Astrocyte of the spinal cord (primary cell): ENCODE results near the gene ILF3.

ENCODE experiments used
- DNase-seq: peaks from one replicate; pipeline ENCODE4 v3.0.0; 2011; ENCODE audit warnings: low read depth, low spot score
- H3K4me3 ChIP-seq: 2 replicates; pipeline ENCODE4 v1.5.1; 2011; ENCODE audit warnings: low read depth, mild to moderate bottlenecking, low read length, moderate library complexity
- in situ Hi-C: cut with HindIII; loops from 2 replicates; pipeline ENCODE4 v1.10.0; 2017; ENCODE audit warnings: low sequenced_read_pairs
- TF ChIP-seq, protein P1 (sequence below): IDR thresholded peaks from 2 replicates; pipeline ENCODE4 v1.5.1; 2012; ENCODE audit warnings: low read depth, mild to moderate bottlenecking, low read length, inconsistent platforms

The ILF3 gene

GRCh38 chr19:10618846-10619245 lies 35.3 kb upstream of the ILF3 start:
- TF ChIP-seq, protein P1, sequence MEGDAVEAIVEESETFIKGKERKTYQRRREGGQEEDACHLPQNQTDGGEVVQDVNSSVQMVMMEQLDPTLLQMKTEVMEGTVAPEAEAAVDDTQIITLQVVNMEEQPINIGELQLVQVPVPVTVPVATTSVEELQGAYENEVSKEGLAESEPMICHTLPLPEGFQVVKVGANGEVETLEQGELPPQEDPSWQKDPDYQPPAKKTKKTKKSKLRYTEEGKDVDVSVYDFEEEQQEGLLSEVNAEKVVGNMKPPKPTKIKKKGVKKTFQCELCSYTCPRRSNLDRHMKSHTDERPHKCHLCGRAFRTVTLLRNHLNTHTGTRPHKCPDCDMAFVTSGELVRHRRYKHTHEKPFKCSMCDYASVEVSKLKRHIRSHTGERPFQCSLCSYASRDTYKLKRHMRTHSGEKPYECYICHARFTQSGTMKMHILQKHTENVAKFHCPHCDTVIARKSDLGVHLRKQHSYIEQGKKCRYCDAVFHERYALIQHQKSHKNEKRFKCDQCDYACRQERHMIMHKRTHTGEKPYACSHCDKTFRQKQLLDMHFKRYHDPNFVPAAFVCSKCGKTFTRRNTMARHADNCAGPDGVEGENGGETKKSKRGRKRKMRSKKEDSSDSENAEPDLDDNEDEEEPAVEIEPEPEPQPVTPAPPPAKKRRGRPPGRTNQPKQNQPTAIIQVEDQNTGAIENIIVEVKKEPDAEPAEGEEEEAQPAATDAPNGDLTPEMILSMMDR = no peak
- no peak overlapping the region for H3K4me3 ChIP-seq
- no peak for DNase-seq
- in situ Hi-C loops = no loop called here

GRCh38 chr19:10620786-10621185 lies 33.4 kb upstream of the ILF3 start:
- TF ChIP-seq, protein P1 = no peak
- DNase-seq = no peak
- H3K4me3 ChIP-seq = no peak overlapping the region
- in situ Hi-C loops = no loop called here

DNA sequence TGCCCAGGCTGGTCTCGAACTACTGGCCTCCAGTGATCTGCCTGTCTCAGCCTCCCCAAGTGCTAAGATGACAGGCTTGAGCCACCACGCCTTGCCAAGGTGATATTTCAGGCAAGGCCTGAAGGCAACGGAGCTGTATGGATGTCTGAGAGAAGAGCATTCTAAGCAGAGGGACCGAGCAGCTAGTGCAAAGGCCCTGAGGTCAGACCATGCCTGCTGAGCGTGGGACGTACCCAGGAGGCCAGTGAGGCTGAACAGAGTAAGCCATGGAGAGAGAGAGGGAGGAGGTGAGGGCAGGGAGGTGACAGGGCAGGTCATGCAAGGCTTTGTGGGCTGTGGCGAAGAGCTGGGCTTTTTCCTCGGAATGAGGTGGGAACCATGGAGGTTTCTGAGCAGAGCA lies 32.2 kb upstream of the ILF3 start:
- H3K4me3 ChIP-seq = no peak overlapping the region
- DNase-seq = no peak
- in situ Hi-C loops = no loop called here
- TF ChIP-seq, protein P1 = no peak

GRCh38 chr19:10624585-10624984 lies 29.6 kb upstream of the ILF3 start:
- TF ChIP-seq, protein P1 = no peak
- peak overlapping the region; percentile 47 for H3K4me3 ChIP-seq
- no peak for DNase-seq
- in situ Hi-C loops = no loop called here

GRCh38 chr19:10625003-10625761 lies 29.0 kb upstream of the ILF3 start, which contains the start of gene SLC44A2:
TSS of gene SLC44A2 (plus strand) at chr19:10625553. CDS start at chr19:10625634, 81 bp downstream.
- H3K4me3 ChIP-seq = peak within 1 kb of the TSS; percentile 47
- in situ Hi-C loops = no loop called here
- DNase-seq = peak; percentile 61
- TF ChIP-seq, protein P1 = no peak

DNA sequence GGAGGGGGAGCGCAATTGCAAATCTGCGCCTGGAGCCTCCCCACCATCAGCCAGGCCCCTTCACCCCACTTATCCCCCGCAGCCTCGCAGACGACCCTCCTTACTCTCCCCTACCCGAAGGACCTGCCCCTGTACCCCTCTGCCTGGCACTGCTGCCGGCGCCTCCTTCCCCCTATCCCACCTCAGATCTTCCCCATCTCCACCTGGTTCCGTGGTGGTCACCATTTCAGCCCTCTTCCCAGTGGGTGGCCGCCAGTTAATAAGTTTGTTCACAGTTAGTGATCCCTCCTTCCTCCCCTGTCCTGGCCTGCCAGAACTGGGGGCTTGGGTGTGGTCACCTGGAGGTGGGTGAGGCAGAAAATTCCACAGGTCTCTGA lies 28.4 kb upstream of the ILF3 start:
- peak overlapping the region; percentile 47 for H3K4me3 ChIP-seq
- no peak for DNase-seq
- in situ Hi-C loops = no loop called here
- TF ChIP-seq, protein P1 = no peak

DNA sequence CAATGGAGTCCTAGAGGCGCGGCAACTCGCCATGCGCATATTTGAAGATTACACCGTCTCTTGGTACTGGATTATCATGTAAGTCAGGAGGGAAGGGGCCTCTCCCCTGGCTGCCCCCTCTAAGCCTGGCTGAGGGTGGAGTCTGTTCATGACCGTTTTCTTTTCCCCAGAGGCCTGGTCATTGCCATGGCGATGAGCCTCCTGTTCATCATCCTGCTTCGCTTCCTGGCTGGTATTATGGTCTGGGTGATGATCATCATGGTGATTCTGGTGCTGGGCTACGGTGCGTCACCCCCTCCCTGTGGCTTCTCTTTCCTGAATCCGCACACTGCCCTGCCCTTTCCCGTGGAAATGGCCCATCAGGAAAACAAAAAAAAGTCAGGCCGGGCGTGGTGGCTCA lies 22.3 kb upstream of the ILF3 start:
- TF ChIP-seq, protein P1 = no peak
- H3K4me3 ChIP-seq = no peak overlapping the region
- no peak for DNase-seq
- in situ Hi-C loops = no loop called here
